Kidney capillary endothelial cell (primary cell): ENCODE data around the gene PNMA3.
A peak's percentile ranks its signal among the peaks of the same experiment; 100 is the strongest.
"Not testable (repeated sequence)": the region's sequence is repeated elsewhere in the genome, so short reads cannot be mapped to it uniquely, and the experiment has no call there.

ENCODE experiments used
- DNase-seq: peaks from one replicate; pipeline ENCODE4 v3.0.0-alpha.2; 2018; ENCODE audit warnings: low spot score

The PNMA3 gene, protein sequence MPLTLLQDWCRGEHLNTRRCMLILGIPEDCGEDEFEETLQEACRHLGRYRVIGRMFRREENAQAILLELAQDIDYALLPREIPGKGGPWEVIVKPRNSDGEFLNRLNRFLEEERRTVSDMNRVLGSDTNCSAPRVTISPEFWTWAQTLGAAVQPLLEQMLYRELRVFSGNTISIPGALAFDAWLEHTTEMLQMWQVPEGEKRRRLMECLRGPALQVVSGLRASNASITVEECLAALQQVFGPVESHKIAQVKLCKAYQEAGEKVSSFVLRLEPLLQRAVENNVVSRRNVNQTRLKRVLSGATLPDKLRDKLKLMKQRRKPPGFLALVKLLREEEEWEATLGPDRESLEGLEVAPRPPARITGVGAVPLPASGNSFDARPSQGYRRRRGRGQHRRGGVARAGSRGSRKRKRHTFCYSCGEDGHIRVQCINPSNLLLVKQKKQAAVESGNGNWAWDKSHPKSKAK

DNA sequence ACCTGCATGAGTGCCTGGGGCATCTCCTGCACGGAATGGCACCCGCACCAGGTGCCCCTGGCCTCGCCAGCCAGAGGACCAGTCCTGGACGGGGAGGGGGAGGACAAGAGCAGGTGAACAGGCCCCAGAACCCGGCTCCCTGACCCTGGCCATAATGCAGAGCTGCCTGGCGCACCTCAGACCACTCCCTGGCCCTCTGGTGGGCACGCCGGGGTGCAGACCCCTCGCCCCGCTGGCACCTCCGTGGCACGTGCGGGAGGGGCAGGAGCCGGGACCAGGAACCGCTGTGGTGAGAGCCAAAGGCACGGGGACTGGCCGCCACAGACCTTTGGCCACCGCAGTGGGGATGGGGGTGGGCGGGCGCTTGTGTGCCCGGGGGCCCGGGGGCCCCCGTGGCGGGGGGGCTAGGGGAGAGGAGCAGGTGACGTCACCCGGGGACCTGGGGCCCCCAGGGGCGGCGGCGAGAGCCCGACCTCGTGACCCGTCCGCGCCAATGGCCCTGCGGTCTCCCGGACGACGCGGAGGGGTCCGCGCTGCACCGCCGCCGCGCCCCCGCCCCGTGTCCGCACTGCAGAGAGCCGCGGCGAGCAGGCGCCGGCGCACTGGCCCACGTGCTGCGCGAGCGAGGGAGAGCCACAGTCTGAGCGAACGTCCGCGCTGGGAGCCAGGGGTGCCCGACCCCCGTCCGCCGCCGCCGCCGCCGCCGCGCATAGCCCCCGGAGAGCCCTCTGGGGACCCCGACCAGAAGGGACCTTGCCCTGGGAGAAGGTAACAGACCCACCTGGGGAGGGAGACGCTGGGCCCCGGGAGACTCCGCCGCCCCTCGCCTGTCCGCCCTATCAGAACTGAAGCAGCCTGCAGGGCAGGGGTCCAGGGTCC is at the start of gene PNMA3:
TSS of gene PNMA3 (plus strand) at position 600 of the 879 bp plus-strand sequence. CDS start 586 bp downstream, outside the sequence.
- no peak for DNase-seq

GRCh38 chrX:153017174-153017573 is 39.1 kb upstream of the PNMA3 start:
- not testable (repeated sequence) for DNase-seq

DNA sequence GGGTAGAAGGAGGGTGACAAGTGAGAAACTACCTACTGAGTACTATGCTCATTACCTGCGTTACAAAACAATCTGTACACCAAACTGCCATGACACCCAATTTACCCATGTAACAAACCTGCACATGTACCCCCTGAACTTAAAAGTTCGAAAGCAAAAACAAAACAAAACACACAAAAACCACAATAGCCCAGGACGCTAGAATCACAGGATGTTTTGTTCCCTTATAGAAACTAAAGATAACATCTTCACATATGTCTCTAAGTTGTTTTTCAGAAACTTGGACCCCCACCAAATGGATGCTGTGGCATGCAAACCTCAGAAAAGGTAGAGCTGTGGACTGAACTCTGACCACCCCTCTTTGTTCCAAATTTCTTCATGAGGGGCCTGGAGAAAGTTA is 37.1 kb upstream of the PNMA3 start:
- no peak for DNase-seq

DNA sequence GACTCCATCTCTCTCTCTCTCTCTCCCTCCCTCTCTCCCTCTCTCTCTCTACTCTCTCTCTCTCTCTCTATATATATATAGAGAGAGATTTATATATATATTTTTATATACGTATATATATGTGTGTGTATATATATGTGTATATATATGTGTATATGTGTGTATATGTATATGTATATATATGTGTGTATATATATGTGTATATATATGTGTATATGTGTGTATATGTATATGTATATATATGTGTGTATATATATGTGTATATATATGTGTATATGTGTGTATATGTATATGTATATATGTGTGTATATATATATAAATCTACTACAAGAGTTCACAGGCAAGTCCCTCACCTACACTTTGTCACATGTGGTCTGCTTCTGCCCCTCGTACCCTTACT is 29.8 kb upstream of the PNMA3 start:
- DNase-seq = not testable (repeated sequence)

GRCh38 chrX:153028487-153028886 is 27.8 kb upstream of the PNMA3 start:
- not testable (repeated sequence) for DNase-seq

GRCh38 chrX:153029162-153029561 is 27.1 kb upstream of the PNMA3 start:
- DNase-seq = no peak

DNA sequence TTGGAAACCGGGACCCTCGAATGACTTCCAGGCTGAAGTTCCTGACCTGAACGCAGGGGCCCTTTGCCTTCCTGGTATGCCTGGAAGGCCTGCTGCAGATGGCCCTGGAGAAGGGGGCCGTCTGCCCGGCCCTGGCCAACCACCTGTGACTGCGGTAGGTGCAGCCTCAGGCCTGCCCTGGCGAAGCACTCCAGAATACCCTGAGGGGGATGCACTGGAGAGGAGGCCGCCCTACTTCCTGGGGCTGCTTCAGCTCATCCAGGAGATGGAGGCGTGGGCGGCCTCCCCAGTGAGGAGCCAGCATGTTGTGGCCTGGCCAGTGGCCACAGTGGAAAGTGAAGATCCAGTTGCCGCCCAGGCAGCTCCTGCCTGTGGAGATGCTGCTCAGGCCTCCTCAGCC is 26.4 kb upstream of the PNMA3 start:
- no peak for DNase-seq

GRCh38 chrX:153030801-153031200 is 25.5 kb upstream of the PNMA3 start:
- no peak for DNase-seq

GRCh38 chrX:153032397-153033118 is 23.7 kb upstream of the PNMA3 start:
- peak; percentile 61 for DNase-seq

- DNase-seq = no peak
These were observed 7.2 kb upstream of the PNMA3 start for GRCh38 chrX:153049093-153049492.

GRCh38 chrX:153052534-153052933 is 3.7 kb upstream of the PNMA3 start:
- no peak for DNase-seq

DNA sequence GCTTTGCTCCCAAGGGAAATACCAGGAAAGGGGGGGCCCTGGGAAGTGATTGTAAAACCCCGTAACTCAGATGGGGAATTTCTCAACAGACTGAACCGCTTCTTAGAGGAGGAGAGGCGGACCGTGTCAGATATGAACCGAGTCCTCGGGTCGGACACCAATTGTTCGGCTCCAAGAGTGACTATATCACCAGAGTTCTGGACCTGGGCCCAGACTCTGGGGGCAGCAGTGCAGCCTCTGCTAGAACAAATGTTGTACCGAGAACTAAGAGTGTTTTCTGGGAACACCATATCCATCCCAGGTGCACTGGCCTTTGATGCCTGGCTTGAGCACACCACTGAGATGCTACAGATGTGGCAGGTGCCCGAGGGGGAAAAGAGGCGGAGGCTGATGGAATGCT is 1.0 kb downstream of the PNMA3 start:
- no peak for DNase-seq

DNA sequence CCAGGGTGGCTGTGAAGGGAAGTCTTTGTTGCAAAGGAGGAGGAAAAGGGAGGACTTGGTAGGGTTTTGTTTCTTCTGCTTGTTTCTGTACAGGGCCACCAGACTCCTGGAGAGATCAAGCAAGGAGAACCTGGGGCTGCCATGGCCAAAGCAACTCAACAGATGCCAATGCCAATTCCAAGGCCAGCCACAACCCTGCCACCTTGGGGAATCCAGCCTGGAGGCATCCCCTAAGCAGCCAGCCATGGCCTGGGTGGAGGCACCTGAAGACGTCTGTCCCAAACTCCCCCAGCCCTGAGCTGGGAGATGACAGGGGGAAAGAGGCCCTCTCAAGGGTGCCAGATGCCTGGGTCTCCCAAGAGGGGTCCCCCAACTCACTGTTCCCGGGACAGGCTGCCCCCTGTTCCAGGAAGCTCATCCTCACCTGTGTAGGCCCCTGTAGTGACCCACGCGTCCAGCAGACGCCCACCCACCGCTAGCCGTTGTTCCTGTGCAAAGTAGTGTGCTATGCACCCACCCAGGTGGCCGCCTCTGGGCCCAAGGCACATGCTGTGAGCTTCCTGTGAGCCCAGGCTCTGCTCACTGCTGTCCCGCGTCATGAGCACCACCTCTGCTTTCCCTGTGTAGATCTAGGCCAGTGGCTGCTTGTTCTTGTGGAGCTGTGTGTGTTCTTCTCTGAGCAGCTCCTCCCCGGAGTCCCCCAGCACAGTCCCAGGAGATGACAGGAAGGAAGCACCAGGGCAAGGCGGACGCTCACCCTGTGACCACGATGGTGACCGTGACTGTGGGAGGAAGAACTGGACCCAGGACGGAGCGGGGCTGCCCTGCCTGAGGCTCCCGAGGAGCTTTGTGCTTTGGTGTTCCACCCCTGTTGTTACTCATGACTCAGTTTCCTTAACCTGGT is 3.2 kb downstream of the PNMA3 start:
- no peak for DNase-seq

GRCh38 chrX:153060095-153060445 is 3.8 kb downstream of the PNMA3 start:
- no peak for DNase-seq

DNA sequence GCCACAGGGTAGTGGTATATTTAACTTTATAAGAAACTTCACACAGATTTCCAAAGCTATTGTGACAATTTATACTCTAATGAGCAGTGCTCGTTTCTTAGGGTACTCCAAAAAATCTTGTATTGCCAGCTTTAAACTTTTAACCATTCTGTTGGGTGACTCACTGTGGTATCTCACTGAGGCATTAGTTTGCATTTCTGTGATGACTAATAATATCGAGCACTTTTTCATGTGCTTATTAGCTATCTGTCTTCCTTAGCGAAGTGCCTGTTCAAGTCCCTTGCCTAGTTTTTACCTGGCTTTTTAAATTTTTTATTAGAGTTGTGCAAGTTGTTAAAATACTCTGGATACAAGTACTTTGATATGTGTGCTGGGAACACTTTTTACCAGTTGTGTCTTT is 5.5 kb downstream of the PNMA3 start:
- no peak for DNase-seq

DNA sequence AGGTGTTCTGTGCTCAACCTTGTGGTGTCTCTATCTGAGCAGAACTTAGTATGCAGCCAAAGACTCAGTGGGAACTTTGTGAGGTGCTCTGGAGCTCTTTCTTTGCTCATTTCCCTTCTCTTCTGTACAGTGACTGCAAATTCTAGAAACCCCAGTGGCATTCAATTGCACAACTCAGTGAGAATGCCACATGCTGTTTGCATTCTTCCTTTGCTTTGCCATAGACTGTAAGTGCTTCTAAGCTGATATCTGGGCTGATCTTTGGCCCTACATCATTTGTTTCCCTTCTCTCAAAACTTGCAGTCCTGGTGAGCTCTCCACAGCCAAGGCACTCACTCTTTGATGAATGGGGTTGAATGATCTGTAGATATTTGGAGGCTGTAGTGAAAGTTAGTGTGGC is 7.0 kb downstream of the PNMA3 start:
- no peak for DNase-seq

DNA sequence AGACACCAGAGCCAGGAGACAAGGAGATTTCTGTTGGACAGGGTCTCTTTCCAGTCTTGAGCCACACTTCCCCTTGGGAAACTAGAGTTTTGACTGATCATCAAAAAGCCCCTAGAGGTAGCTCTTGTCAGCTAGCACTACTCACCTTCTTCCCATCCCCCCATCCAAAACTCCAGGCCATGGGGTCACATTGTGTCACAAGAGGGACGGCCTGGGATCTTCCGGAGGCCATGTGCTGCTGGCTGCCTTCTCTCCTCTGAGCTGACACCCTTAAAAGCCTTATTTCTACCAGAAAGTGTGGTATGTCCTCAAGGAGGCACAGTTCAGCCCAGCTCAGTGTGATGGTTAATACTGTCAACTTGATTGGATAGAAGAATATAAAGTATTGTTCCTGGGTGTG is 7.8 kb downstream of the PNMA3 start:
- no peak for DNase-seq

DNA sequence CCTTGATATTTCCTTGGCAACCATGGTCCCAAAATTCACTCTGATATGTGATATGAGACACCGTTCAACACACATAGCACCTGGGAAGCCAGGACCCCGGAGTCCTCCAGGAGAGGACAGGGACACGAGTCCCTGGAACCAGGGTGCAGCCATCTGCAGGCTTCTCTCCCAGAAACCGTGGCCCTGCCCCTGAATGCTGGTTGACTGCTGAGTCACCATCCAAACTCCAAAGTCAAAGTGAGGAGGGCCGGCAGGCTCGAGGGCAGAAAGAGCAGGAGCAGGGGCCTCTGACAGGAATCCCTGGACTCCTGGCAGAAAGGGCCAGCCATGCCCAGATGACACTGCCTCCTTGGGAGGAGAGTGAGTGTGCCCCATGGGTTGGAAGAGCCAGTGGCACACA is 9.1 kb downstream of the PNMA3 start:
- DNase-seq = no peak

DNA sequence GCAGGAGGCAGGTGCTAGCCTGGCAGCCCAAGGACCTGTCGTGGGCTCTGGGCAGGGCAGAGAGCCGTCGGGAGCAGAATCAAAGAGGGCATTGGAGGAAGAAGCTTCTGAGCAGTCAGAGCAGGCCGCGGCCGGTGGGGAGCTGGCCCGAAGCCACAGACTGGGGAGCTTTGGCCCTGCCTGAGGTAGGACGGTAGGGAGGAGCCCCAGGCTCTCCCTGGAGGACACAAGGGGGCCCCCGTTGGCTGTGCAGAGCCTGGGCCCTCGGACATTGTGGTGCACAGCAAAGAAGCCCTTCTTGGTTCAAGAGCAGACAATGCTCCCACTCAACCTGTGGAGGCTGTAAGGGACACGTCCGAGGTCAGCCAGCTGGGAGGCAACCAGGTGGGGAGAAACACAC is 10.1 kb downstream of the PNMA3 start:
- DNase-seq = not testable (repeated sequence)

DNA sequence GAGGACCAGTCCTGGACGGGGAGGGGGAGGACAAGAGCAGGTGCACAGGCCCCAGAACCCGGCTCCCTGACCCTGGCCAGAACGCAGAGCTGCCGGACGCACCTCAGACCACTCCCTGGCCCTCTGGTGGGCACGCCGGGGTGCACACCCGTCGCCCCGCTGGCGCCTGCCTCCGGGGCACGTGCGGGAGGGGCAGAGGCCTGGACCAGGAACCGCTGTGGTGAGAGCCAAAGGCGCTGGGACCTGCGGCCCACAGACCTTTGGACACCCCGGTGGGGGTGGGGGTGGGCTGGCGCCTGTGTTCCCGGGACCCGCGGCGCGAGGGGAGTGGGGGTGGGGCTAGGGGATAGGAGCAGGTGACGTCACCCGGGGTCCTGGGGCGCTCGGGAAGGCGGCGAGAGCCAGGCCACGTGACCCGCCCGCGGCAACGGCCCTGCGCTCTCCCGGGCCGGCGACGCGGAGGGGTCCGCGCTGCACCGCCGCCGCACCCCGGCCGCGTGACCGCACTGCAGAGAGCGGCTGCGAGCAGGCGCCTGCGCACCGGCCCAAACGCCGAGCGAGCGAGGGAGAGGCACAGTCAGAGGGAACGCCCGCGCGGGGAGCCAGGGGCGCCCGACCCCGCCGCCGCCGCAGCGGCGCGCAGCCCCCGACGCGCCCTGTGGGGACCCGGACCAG is 15.8 kb downstream of the PNMA3 start, which contains the start of gene PNMA6A:
TSS of gene PNMA6A (plus strand) at position 546 of the 675 bp plus-strand sequence. CDS start 609 bp downstream, outside the sequence.
- DNase-seq = not testable (repeated sequence)

DNA sequence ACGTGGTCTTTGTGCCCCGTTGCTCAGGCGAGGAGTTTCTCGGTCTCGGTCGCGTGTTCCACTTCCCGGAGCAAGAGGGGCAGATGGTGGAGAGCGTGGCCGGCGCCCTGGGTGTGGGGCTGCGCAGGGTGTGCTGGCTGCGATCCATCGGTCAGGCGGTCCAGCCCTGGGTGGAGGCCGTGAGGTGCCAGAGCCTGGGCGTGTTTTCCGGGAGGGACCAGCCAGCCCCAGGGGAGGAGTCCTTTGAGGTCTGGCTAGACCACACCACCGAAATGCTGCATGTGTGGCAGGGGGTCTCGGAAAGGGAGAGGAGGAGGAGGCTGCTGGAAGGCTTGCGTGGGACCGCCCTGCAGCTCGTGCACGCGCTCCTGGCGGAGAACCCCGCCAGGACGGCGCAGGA is 17.1 kb downstream of the PNMA3 start:
- not testable (repeated sequence) for DNase-seq
